Activated CD8-positive, alpha-beta T cell treated with anti-CD3 and anti-CD28 coated beads for 36 hours (primary cell): ENCODE results near the gene ERCC6L. TPM values are rescaled to one million over a fixed set of nuclear protein-coding genes. Genes with fewer than 3 reads are reported as not detected.
"Not testable (repeated sequence)": the region's sequence is repeated elsewhere in the genome, so short reads cannot be mapped to it uniquely, and the experiment has no call there.

Experiments
- ATAC-seq: fragments of 200-7000 bp; cut with Tn5 transposase; one replicate; pipeline ENCODE4 v1.10.0; 2021; ENCODE audit warnings: mild to moderate bottlenecking, moderate library complexity
- CTCF ChIA-PET: fragments of 350-600 bp; sonication (Branson Sonifier 250); formaldehyde crosslinking; loops from one replicate; lab custom pipeline; 2021; ENCODE audit warnings: antibody characterized with exemption; lab: Charles Lee
- POLR2A ChIA-PET: fragments of 350-600 bp; sonication (Branson Sonifier 250); formaldehyde crosslinking; loops from one replicate; lab custom pipeline; 2021; ENCODE audit warnings: antibody characterized with exemption; lab: Charles Lee
- DNase-seq: peaks from one replicate; pipeline ENCODE4 v3.0.0-alpha.2; 2020
- H3K27ac Mint-ChIP-seq: one replicate; pipeline ENCODE4 v1.8.0; 2021; ENCODE audit warnings: mild to moderate bottlenecking, mixed read lengths
- H3K27me3 Mint-ChIP-seq: one replicate; pipeline ENCODE4 v1.8.0; 2021; ENCODE audit warnings: mixed read lengths
- H3K36me3 Mint-ChIP-seq: one replicate; pipeline ENCODE4 v1.8.0; 2021; ENCODE audit warnings: low read depth, mixed read lengths
- H3K4me1 Mint-ChIP-seq: one replicate; pipeline ENCODE4 v1.8.0; 2021; ENCODE audit warnings: low read depth, mixed read lengths
- H3K4me3 Mint-ChIP-seq: one replicate; pipeline ENCODE4 v1.8.0; 2021; ENCODE audit warnings: mild to moderate bottlenecking, moderate library complexity, mixed read lengths
- H3K9me3 Mint-ChIP-seq: one replicate; pipeline ENCODE4 v1.8.0; 2021; ENCODE audit warnings: mixed read lengths
- intact Hi-C: fragments of 100-400 bp; cut with micrococcal nuclease; formaldehyde crosslinking; loops from one replicate; pipeline ENCODE4 v1.10.0; 2022
- total RNA-seq, 2 experiments: library from RNA; stranded (reverse); gene quantifications; one replicate each; pipeline ENCODE4 v1.2.3, GENCODE V29; 2021
- TF ChIP-seq, protein P1 (sequence below): fragments of 200-600 bp; IDR thresholded peaks from one replicate; pipeline ENCODE4 v1.8.0; 2022; ENCODE audit warnings: antibody characterized with exemption, mild to moderate bottlenecking

Gene ERCC6L
- total RNA-seq, 2 experiments from 2014 or later: 10.3 to 11.3 TPM

DNA sequence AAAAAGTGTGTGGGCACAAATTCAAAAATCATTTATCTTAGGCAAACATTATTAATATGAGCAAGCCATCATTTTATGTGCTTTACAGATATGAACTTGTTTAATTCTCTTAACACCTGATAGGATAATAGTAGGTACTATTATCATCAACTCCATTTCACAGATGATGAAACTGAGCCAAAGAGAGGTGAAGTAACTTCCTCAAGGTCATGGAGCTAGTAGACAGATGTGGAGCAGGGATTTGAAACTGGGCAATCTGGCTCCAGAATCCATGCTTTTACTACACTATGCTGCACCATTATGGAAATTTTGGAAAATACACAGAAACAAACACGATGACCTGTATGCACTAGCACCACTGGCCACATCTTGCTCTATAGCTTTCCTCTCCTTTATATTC is 58.3 kb downstream of the ERCC6L start:
- TF ChIP-seq, protein P1, sequence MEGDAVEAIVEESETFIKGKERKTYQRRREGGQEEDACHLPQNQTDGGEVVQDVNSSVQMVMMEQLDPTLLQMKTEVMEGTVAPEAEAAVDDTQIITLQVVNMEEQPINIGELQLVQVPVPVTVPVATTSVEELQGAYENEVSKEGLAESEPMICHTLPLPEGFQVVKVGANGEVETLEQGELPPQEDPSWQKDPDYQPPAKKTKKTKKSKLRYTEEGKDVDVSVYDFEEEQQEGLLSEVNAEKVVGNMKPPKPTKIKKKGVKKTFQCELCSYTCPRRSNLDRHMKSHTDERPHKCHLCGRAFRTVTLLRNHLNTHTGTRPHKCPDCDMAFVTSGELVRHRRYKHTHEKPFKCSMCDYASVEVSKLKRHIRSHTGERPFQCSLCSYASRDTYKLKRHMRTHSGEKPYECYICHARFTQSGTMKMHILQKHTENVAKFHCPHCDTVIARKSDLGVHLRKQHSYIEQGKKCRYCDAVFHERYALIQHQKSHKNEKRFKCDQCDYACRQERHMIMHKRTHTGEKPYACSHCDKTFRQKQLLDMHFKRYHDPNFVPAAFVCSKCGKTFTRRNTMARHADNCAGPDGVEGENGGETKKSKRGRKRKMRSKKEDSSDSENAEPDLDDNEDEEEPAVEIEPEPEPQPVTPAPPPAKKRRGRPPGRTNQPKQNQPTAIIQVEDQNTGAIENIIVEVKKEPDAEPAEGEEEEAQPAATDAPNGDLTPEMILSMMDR: no peak
- Mint-ChIP-seq H3K27ac (no peak overlapping the region), H3K9me3 (no peaks in the 10 kb centered on the region), H3K36me3 (peaks cover 3% of the 10 kb centered on the region), H3K4me1 (peaks cover 8% of the 10 kb centered on the region), H3K27me3 (no peaks in the 10 kb centered on the region), H3K4me3 (no peak overlapping the region)
- intact Hi-C loops: no loop called here
- ChIA-PET POLR2A (interaction anchor here (0.8 to 1.6 kb wide), 4 partner anchors 51 to 96 kb away, joined by 3 to 7 read pairs (median 4); no protein-coding TSS in a partner anchor), CTCF (interaction anchor here (1.0 to 1.6 kb wide), 3 partner anchors 49 to 96 kb away, joined by 3 to 6 read pairs (median 6); partner anchors contain the start of genes RPS4X and RTL5)
- ATAC-seq: no peak
- DNase-seq: no peak

DNA sequence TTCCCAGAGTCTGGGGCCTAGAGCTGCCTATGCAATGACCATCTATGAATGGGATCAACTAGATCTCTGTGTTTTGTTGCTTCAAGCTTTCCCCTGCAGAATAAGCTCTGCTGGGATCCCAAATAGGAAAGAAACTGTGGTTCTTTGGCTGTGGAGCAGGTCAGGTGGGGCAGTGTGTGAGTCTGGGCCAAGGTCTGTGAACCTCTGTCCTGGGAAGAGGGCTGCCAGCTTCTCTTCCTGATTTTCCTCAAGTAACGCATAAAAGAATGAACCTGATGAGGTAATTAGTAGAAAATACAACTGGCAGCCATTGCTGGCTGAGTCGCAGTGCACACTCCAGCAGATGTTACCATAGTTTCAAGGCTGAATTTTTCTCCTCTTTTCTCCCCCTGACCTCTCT is 61.8 kb downstream of the ERCC6L start:
- POLR2A ChIA-PET: no interaction called here
- Mint-ChIP-seq H3K27me3 (no peaks in the 10 kb centered on the region), H3K36me3 (no peaks in the 10 kb centered on the region), H3K9me3 (no peaks in the 10 kb centered on the region), H3K27ac (no peak overlapping the region), H3K4me1 (peaks cover 8% of the 10 kb centered on the region), H3K4me3 (no peak overlapping the region)
- DNase-seq (no peak), ATAC-seq (no peak)
- TF ChIP-seq, protein P1: no peak
- intact Hi-C loops: no loop called here
- CTCF ChIA-PET: no interaction called here

DNA sequence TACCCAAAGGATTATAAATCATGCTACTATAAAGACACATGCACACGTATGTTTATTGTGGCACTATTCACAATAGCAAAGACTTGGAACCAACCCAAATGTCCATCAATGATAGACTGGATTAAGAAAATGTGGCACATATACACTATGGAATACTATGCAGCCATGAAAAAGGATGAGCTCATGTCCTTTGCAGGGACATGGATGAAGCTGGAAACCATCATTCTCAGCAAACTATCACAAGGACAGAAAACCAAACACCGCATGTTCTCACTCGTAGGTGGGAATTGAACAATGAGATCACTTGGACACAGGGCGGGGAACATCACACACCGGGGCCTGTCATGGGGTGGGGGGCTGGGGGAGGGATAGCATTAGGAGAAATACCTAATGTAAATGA is 62.5 kb downstream of the ERCC6L start:
- POLR2A ChIA-PET, DNase-seq, H3K27ac Mint-ChIP-seq, H3K4me3 Mint-ChIP-seq, H3K27me3 Mint-ChIP-seq, intact Hi-C loops, ATAC-seq, CTCF ChIA-PET, H3K36me3 Mint-ChIP-seq, H3K4me1 Mint-ChIP-seq, H3K9me3 Mint-ChIP-seq: not testable (repeated sequence)

DNA sequence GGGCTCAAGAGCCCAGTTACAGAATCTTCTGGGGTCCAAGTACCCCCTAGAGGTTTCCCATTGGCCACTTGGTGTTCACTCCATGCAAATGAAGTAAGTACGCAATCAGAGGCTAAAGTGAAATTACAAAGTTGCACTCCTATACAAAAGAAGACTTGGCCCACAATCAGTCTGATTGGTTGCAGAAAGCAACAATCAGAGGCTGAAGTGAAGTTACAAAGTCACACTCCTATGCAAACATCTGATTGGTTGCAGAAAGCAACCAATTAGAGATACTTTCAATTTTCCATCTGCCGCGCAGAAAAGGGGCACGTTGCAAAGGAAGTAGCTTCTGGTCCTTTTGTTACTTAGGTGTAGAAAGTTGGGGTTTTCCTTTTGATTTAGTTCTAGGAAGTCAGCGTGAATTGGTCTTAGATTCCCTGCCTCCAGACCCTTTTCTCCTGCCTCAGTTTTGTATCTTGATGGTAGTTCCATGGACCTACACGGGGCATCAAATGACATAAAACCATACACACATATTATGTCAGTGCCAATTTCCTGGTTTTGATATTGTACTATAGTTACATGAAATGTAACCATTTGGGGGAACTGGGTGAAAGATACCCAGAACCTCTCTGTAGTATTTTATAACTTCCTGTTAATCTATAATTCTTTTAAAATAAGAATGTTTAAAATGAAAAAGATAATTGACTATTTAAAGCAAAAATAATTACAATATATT is 69.7 kb downstream of the ERCC6L start:
- intact Hi-C loops: loop anchor here (10.0 kb wide), 1 partner anchor 64 kb away; no protein-coding TSS in a partner anchor
- TF ChIP-seq, protein P1: no peak
- no peaks in the 10 kb centered on the region for H3K9me3 Mint-ChIP-seq
- peak overlapping the region; percentile 89 for H3K27ac Mint-ChIP-seq
- ATAC-seq: peak; percentile 89
- DNase-seq: peak; percentile 45
- peaks cover 5% of the 10 kb centered on the region for H3K4me1 Mint-ChIP-seq
- CTCF ChIA-PET: no interaction called here
- H3K4me3 Mint-ChIP-seq: peak overlapping the region; percentile 65
- no peaks in the 10 kb centered on the region for H3K36me3 Mint-ChIP-seq
- POLR2A ChIA-PET: interaction anchor here (0.8 kb wide), 1 partner anchor 1302 kb away, joined by 5 read pairs; no protein-coding TSS in a partner anchor
- no peaks in the 10 kb centered on the region for H3K27me3 Mint-ChIP-seq

DNA sequence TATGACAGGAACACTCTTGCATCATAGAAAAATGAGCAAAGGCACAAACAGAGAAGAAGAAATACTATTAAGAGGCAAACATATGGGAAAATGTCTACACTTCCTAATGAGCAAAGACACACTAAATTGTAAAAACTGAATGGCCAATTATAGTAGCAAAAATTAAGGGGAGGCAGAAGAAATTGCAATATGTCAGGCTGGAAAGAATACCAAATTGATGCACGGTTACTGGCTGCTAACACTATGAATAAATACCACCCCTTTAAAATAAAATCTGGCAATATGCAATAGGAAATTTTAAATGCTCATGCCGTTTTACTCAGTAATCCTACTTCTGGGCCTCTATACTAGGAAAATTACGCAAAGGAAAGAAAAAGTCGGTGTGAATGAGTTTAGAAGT is 73.3 kb downstream of the ERCC6L start:
- intact Hi-C loops: loop anchor here (10.0 kb wide), 1 partner anchor 61 kb away; no protein-coding TSS in a partner anchor
- TF ChIP-seq, protein P1: no peak
- ATAC-seq (no peak), DNase-seq (no peak)
- H3K27me3 Mint-ChIP-seq: no peaks in the 10 kb centered on the region
- no peaks in the 10 kb centered on the region for H3K9me3 Mint-ChIP-seq
- no peak overlapping the region for H3K4me3 Mint-ChIP-seq
- ChIA-PET CTCF (no interaction called here), POLR2A (no interaction called here)
- peaks cover 5% of the 10 kb centered on the region for H3K4me1 Mint-ChIP-seq
- H3K36me3 Mint-ChIP-seq: no peaks in the 10 kb centered on the region
- no peak overlapping the region for H3K27ac Mint-ChIP-seq
